Neural cell (in vitro differentiated cells): Measurements from ENCODE around the gene GZF1. TPM values are rescaled to one million over a fixed set of nuclear protein-coding genes. Genes with fewer than 3 reads are reported as not detected.

ENCODE experiments used
- H2AFZ ChIP-seq: fragments of 200-600, 300-800 bp; sonication (generic), shearing (Covaris generic); 2 replicates; pipeline ENCODE4 v1.6.0; 2014; ENCODE audit warnings: low read depth, mild to moderate bottlenecking, antibody characterized with exemption, low read length, moderate library complexity
- H3F3A ChIP-seq: fragments of 200-600 bp; shearing (Covaris generic); 2 replicates; pipeline ENCODE4 v1.6.1; 2016; ENCODE audit warnings: mild to moderate bottlenecking, moderate library complexity, mixed read lengths, antibody characterized with exemption, low read length; ENCODE audit not compliant: insufficient read depth, poor library complexity, severe bottlenecking
- H3K27ac ChIP-seq: fragments of 200-600, 300-800 bp; sonication (generic), shearing (Covaris generic); 2 replicates; pipeline ENCODE4 v1.5.1; 2014; ENCODE audit warnings: mild to moderate bottlenecking, low read length, moderate library complexity
- H3K27me3 ChIP-seq: fragments of 300-800, 200-600 bp; sonication (generic), shearing (Covaris generic); 2 replicates; pipeline ENCODE4 v1.6.0; 2014; ENCODE audit warnings: mild to moderate bottlenecking, low read depth, low read length, moderate library complexity; ENCODE audit not compliant: insufficient read depth
- H3K36me3 ChIP-seq: fragments of 300-800, 200-600 bp; sonication (generic), shearing (Covaris generic); 2 replicates; pipeline ENCODE4 v1.5.1; 2014; ENCODE audit warnings: mild to moderate bottlenecking, antibody characterized with exemption, low read length, moderate library complexity; ENCODE audit not compliant: insufficient read depth
- H3K4me2 ChIP-seq: fragments of 300-800, 200-600 bp; sonication (generic), shearing (Covaris generic); 2 replicates; pipeline ENCODE4 v1.6.0; 2014; ENCODE audit warnings: mild to moderate bottlenecking, low read length
- H3K4me3 ChIP-seq: fragments of 300-800, 200-600 bp; sonication (generic), shearing (Covaris generic); 2 replicates; pipeline ENCODE4 v1.5.1; 2014; ENCODE audit warnings: mild to moderate bottlenecking, low read length, moderate library complexity
- H3K79me2 ChIP-seq: fragments of 200-600 bp; shearing (Covaris generic); replicated peaks from 2 replicates; pipeline ENCODE4 v1.6.0; 2014; ENCODE audit warnings: mild to moderate bottlenecking, low read length, moderate library complexity; ENCODE audit not compliant: insufficient read depth
- H3K9ac ChIP-seq: fragments of 300-800, 200-600 bp; sonication (generic), shearing (Covaris generic); 2 replicates; pipeline ENCODE4 v1.6.1; 2016; ENCODE audit warnings: mild to moderate bottlenecking, low read length, mixed read lengths
- H3K9me2 ChIP-seq: fragments of 200-600 bp; shearing (Covaris generic); 2 replicates; pipeline ENCODE4 v1.6.1; 2016; ENCODE audit warnings: mild to moderate bottlenecking, low read length, mixed read lengths; ENCODE audit not compliant: insufficient read depth
- H3K9me3 ChIP-seq: fragments of 200-600, 300-800 bp; sonication (generic), shearing (Covaris generic); 2 replicates; pipeline ENCODE4 v1.6.1; 2016; ENCODE audit warnings: mild to moderate bottlenecking, mixed run types, low read length, moderate library complexity, mixed read lengths
- H4K20me1 ChIP-seq: fragments of 200-600 bp; shearing (Covaris generic); 2 replicates; pipeline ENCODE4 v1.6.1; 2016; ENCODE audit warnings: mild to moderate bottlenecking, mixed run types; ENCODE audit not compliant: insufficient read depth
- EP300 ChIP-seq: fragments of 450-650 bp; conservative IDR thresholded peaks from 2 replicates; pipeline ENCODE4 v1.6.1; 2014; ENCODE audit warnings: antibody characterized with exemption, mild to moderate bottlenecking, moderate library complexity; ENCODE audit not compliant: poor library complexity, severe bottlenecking
- EZH2 ChIP-seq: fragments of 200-600, 300-800 bp; shearing (Covaris generic), sonication (generic); IDR thresholded peaks from 2 replicates; pipeline ENCODE4 v1.6.1; 2014; ENCODE audit warnings: antibody characterized with exemption, low read length, borderline replicate concordance, mild to moderate bottlenecking; ENCODE audit not compliant: insufficient read depth, poor library complexity, severe bottlenecking
- MXI1 ChIP-seq: fragments of 450-650 bp; conservative IDR thresholded peaks from 2 replicates; pipeline ENCODE4 v1.6.1; 2014; ENCODE audit warnings: antibody characterized with exemption, mild to moderate bottlenecking; ENCODE audit not compliant: poor library complexity, severe bottlenecking
- POLR2AphosphoS5 ChIP-seq: IDR thresholded peaks from 2 replicates; pipeline ENCODE4 v1.6.1; 2012
- RAD21 ChIP-seq: fragments of 450-650 bp; conservative IDR thresholded peaks from 2 replicates; pipeline ENCODE4 v1.6.1; 2014; ENCODE audit warnings: antibody characterized with exemption, mild to moderate bottlenecking, moderate library complexity
- SMC3 ChIP-seq: fragments of 450-650 bp; conservative IDR thresholded peaks from 2 replicates; pipeline ENCODE4 v1.6.1; 2014; ENCODE audit warnings: antibody characterized with exemption, mild to moderate bottlenecking, moderate library complexity; ENCODE audit not compliant: poor library complexity
- TAF1 ChIP-seq: IDR thresholded peaks from 2 replicates; pipeline ENCODE4 v1.6.1; 2012; ENCODE audit warnings: low read depth
- polyA plus RNA-seq: library from polyadenylated mRNA; depleted of rRNA; stranded (reverse); fragments of >200 nt; gene quantifications from 2 replicates; pipeline ENCODE4 v1.2.3, GENCODE V29; 2014
- TF ChIP-seq, protein P1 (sequence below): IDR thresholded peaks from 2 replicates; pipeline ENCODE4 v1.6.1; 2012; ENCODE audit warnings: borderline replicate concordance
- TF ChIP-seq, protein P2 (sequence below): fragments of 450-650 bp; IDR thresholded peaks from 2 replicates; pipeline ENCODE4 v1.5.1; 2014; ENCODE audit warnings: antibody characterized with exemption, mild to moderate bottlenecking, moderate library complexity; ENCODE audit not compliant: poor library complexity, severe bottlenecking

GZF1 gene
- polyA plus RNA-seq, 1 donor from 2014 or later: 13.8 TPM

DNA sequence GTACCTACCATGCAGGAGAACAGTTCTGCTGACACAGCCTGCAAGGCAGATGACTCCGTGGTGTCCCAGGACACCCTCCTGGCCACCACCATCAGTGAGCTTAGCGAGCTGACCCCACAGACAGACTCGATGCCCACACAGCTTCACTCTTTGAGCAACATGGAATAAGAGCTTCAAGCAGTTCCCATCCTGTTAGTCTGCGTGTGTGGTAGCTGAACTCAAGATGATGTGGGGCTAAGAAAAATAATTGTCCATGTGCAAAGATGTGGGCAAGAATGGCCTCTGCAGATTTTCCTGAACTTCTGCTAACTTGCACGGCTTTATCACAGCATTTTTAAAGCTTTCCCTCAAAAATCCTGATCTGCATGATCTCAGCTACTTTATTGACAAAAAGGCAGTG, 8.3 kb downstream of the GZF1 start:
- Histone ChIP-seq H4K20me1 (no peaks in the 10 kb centered on the region), H3K9ac (no peak overlapping the region), H3F3A (no peaks in the 10 kb centered on the region), H3K27ac (no peak overlapping the region), H3K9me2 (no peaks in the 10 kb centered on the region), H3K9me3 (no peaks in the 10 kb centered on the region), H2AFZ (no peak overlapping the region), H3K27me3 (no peaks in the 10 kb centered on the region), H3K36me3 (peaks cover 31% of the 10 kb centered on the region), H3K4me3 (no peak overlapping the region), H3K4me2 (no peak overlapping the region), H3K79me2 (peaks cover 27% of the 10 kb centered on the region)
- no peak for TF ChIP-seq EZH2
- TF ChIP-seq, protein P1, sequence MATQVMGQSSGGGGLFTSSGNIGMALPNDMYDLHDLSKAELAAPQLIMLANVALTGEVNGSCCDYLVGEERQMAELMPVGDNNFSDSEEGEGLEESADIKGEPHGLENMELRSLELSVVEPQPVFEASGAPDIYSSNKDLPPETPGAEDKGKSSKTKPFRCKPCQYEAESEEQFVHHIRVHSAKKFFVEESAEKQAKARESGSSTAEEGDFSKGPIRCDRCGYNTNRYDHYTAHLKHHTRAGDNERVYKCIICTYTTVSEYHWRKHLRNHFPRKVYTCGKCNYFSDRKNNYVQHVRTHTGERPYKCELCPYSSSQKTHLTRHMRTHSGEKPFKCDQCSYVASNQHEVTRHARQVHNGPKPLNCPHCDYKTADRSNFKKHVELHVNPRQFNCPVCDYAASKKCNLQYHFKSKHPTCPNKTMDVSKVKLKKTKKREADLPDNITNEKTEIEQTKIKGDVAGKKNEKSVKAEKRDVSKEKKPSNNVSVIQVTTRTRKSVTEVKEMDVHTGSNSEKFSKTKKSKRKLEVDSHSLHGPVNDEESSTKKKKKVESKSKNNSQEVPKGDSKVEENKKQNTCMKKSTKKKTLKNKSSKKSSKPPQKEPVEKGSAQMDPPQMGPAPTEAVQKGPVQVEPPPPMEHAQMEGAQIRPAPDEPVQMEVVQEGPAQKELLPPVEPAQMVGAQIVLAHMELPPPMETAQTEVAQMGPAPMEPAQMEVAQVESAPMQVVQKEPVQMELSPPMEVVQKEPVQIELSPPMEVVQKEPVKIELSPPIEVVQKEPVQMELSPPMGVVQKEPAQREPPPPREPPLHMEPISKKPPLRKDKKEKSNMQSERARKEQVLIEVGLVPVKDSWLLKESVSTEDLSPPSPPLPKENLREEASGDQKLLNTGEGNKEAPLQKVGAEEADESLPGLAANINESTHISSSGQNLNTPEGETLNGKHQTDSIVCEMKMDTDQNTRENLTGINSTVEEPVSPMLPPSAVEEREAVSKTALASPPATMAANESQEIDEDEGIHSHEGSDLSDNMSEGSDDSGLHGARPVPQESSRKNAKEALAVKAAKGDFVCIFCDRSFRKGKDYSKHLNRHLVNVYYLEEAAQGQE: no peak
- TF ChIP-seq, protein P2, sequence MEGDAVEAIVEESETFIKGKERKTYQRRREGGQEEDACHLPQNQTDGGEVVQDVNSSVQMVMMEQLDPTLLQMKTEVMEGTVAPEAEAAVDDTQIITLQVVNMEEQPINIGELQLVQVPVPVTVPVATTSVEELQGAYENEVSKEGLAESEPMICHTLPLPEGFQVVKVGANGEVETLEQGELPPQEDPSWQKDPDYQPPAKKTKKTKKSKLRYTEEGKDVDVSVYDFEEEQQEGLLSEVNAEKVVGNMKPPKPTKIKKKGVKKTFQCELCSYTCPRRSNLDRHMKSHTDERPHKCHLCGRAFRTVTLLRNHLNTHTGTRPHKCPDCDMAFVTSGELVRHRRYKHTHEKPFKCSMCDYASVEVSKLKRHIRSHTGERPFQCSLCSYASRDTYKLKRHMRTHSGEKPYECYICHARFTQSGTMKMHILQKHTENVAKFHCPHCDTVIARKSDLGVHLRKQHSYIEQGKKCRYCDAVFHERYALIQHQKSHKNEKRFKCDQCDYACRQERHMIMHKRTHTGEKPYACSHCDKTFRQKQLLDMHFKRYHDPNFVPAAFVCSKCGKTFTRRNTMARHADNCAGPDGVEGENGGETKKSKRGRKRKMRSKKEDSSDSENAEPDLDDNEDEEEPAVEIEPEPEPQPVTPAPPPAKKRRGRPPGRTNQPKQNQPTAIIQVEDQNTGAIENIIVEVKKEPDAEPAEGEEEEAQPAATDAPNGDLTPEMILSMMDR: no peak
- no peak for TF ChIP-seq EP300
- no peak for TF ChIP-seq MXI1
- no peak for TF ChIP-seq RAD21
- TF ChIP-seq SMC3: no peak
- no peak for TF ChIP-seq POLR2AphosphoS5
- TF ChIP-seq TAF1: no peak

DNA sequence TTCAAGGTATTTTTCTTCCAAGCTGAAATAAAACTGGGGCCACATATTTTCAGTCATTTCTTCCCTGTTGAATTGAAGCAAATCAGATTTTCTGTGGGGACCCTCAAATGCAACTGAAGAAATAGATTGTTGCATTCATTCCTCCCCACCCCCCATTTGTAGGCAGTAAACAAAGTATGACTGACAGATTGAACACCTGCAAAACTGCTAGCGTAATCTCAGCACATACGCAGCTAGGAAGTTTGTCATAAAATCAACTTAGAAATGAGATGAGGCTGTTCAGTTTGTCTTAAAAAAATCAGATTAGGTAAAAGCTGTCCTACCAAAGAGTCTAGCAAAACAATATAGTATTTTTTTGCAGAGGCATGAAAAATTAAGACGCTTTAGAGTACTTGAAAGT, 8.9 kb downstream of the GZF1 start:
- no peaks in the 10 kb centered on the region for H3K9me3 ChIP-seq
- no peaks in the 10 kb centered on the region for H3F3A ChIP-seq
- no peaks in the 10 kb centered on the region for H4K20me1 ChIP-seq
- peaks cover 31% of the 10 kb centered on the region for H3K36me3 ChIP-seq
- no peak overlapping the region for H3K27ac ChIP-seq
- H3K4me3 ChIP-seq: no peak overlapping the region
- H3K9ac ChIP-seq: no peak overlapping the region
- no peaks in the 10 kb centered on the region for H3K27me3 ChIP-seq
- H3K4me2 ChIP-seq: no peak overlapping the region
- no peaks in the 10 kb centered on the region for H3K9me2 ChIP-seq
- TF ChIP-seq, protein P1: no peak
- TF ChIP-seq TAF1: no peak
- no peak for TF ChIP-seq MXI1
- TF ChIP-seq, protein P2: no peak
- TF ChIP-seq SMC3: no peak
- no peak overlapping the region for H2AFZ ChIP-seq
- H3K79me2 ChIP-seq: peaks cover 22% of the 10 kb centered on the region
